Fibroblast of lung (primary cell): ENCODE measurements around the gene NDUFS7. TPM values are rescaled to one million over a fixed set of nuclear protein-coding genes. Genes with fewer than 3 reads are reported as not detected.

ENCODE experiments used
- DNase-seq, 2 donors: peaks; one replicate each; pipeline versions ENCODE4 v3.0.0 to v3.0.0-alpha.2; 2010; ENCODE audit warnings: low read depth in 2 of 2
- H2AFZ ChIP-seq: 2 replicates; pipeline ENCODE4 v1.5.1; 2012; ENCODE audit warnings: low read length, control low read depth, inconsistent platforms
- H3K27ac ChIP-seq: 2 replicates; pipeline ENCODE4 v1.5.1; 2011; ENCODE audit warnings: low read length, control low read depth; ENCODE audit not compliant: insufficient read depth
- H3K27me3 ChIP-seq: 2 replicates; pipeline ENCODE4 v1.5.1; 2011; ENCODE audit warnings: mild to moderate bottlenecking, low read length; ENCODE audit not compliant: control insufficient read depth, insufficient read depth
- H3K36me3 ChIP-seq: 2 replicates; pipeline ENCODE4 v1.5.1; 2011; ENCODE audit warnings: low read length; ENCODE audit not compliant: control insufficient read depth, insufficient read depth
- H3K4me1 ChIP-seq: 2 replicates; pipeline ENCODE4 v1.5.1; 2011; ENCODE audit warnings: low read length; ENCODE audit not compliant: control insufficient read depth, insufficient read depth; ENCODE audit errors: extremely low read depth
- H3K4me2 ChIP-seq: 2 replicates; pipeline ENCODE4 v1.5.1; 2011; ENCODE audit warnings: low read length, control low read depth; ENCODE audit not compliant: insufficient read depth; ENCODE audit errors: extremely low read depth
- H3K4me3 ChIP-seq, 4 experiments: fragments of 200-600 bp in 1 of 4; sonication (generic) in 1 of 4; replicated peaks in 1 of 4; 2 replicates each; pipeline ENCODE4 v1.5.1; 2011 to 2016; ENCODE audit warnings: low read length in 4 of 4, low read depth in 3 of 4, mild to moderate bottlenecking in 3 of 4, control low read depth in 2 of 4, inconsistent platforms in 1 of 4, mixed read lengths in 1 of 4; ENCODE audit not compliant: insufficient read depth in 1 of 4; ENCODE audit errors: control extremely low read depth in 1 of 4
- H3K79me2 ChIP-seq: 2 replicates; pipeline ENCODE4 v1.5.1; 2012; ENCODE audit warnings: mild to moderate bottlenecking, low read length, inconsistent platforms; ENCODE audit not compliant: control insufficient read depth, insufficient read depth
- H3K9ac ChIP-seq: 2 replicates; pipeline ENCODE4 v1.5.1; 2011; ENCODE audit warnings: mild to moderate bottlenecking, low read length, control low read depth; ENCODE audit not compliant: insufficient read depth
- H3K9me3 ChIP-seq: 2 replicates; pipeline ENCODE4 v1.5.1; 2012; ENCODE audit warnings: low read depth, low read length; ENCODE audit not compliant: control insufficient read depth, insufficient read depth
- H4K20me1 ChIP-seq: 2 replicates; pipeline ENCODE4 v1.5.1; 2011; ENCODE audit warnings: low read length; ENCODE audit not compliant: control insufficient read depth, insufficient read depth; ENCODE audit errors: extremely low read depth
- EZH2 ChIP-seq: IDR thresholded peaks from 2 replicates; pipeline ENCODE4 v1.5.1; 2012; ENCODE audit warnings: low read length, control low read depth, mild to moderate bottlenecking; ENCODE audit errors: missing control alignments
- polyA plus RNA-seq, 2 donors: library from polyadenylated mRNA; depleted of rRNA in 1 of 2; stranded (reverse) in 1 of 2; unstranded in 1 of 2; fragments of >200 nt; gene quantifications; 2 replicates each; pipeline ENCODE4 v1.2.1, GENCODE V29; 2011 to 2012; ENCODE audit warnings: missing spikeins in 1 of 2
- total RNA-seq: library from RNA; depleted of rRNA; stranded (reverse); fragments of >200 nt; gene quantifications from 2 replicates; pipeline ENCODE4 v1.2.1, GENCODE V29; 2014
- TF ChIP-seq, protein P1 (sequence below), 2 donors: IDR thresholded peaks in 1 of 2; conservative IDR thresholded peaks in 1 of 2; 1 replicate in 1 of 2; 2 replicates in 1 of 2; pipeline ENCODE4 v1.5.1; 2011 to 2012; ENCODE audit warnings: low read length in 2 of 2, control low read depth in 1 of 2, inconsistent platforms in 1 of 2, low read depth in 1 of 2, mild to moderate bottlenecking in 1 of 2

The NDUFS7 gene
- total and polyA plus RNA-seq, 2 donors (not counting 1 experiment from before 2014, with no cell fraction given): 29.6 to 71.2 TPM

DNA sequence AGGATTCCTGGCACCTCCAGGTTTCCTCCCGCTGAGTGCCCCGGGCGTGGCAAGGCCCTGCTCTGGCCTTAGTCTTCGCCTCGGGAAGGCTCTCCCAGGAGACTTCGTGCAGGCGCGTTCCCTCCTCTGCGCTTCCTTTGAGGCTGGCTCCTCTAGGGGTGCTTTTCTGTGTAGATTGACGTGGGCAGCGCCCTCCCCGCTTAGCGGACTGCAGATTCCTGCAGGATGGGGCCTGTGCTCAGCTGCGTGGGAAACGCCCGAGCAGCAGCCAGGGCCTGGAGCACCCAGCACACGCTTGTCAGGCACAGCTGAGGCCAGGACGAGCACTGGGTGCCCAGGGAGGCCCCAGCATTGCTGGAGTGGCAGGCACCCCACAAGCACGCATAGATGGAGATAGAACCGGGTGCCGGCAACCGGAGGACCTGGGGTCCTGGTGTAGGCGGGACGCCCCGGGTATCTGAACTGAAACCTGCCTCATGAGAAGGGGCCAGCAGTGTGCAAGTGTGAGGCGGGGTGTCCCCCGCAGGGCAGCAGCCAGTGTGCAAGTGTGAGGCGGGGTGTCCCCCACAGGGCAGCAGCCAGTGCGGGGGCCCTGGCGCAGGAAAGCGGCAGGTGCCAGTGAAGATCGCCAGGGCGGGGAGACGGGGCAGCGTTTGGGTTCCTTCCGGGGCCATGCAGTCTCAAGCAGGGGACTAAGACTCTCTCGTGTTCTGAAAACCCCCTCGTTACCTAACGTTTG, 3.4 kb downstream of the NDUFS7 start:
- Histone ChIP-seq H3K9me3 (no peaks in the 10 kb centered on the region), H3K9ac (no peak overlapping the region), H3K4me1 (no peaks in the 10 kb centered on the region), H3K4me2 (no peak overlapping the region), H3K4me3 (no peak overlapping the region), H2AFZ (no peak overlapping the region), H4K20me1 (no peaks in the 10 kb centered on the region), H3K36me3 (peaks cover 13% of the 10 kb centered on the region), H3K27me3 (no peaks in the 10 kb centered on the region), H3K79me2 (peaks cover 6% of the 10 kb centered on the region), H3K27ac (no peak overlapping the region)
- no peak for DNase-seq
- TF ChIP-seq EZH2: no peak
- TF ChIP-seq, protein P1, sequence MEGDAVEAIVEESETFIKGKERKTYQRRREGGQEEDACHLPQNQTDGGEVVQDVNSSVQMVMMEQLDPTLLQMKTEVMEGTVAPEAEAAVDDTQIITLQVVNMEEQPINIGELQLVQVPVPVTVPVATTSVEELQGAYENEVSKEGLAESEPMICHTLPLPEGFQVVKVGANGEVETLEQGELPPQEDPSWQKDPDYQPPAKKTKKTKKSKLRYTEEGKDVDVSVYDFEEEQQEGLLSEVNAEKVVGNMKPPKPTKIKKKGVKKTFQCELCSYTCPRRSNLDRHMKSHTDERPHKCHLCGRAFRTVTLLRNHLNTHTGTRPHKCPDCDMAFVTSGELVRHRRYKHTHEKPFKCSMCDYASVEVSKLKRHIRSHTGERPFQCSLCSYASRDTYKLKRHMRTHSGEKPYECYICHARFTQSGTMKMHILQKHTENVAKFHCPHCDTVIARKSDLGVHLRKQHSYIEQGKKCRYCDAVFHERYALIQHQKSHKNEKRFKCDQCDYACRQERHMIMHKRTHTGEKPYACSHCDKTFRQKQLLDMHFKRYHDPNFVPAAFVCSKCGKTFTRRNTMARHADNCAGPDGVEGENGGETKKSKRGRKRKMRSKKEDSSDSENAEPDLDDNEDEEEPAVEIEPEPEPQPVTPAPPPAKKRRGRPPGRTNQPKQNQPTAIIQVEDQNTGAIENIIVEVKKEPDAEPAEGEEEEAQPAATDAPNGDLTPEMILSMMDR (conservative IDR thresholded peaks at IDR 0.05 in 1 of 2, IDR thresholded peaks at IDR 0.05 in 1 of 2; ENCODE audit: low read depth in 1 of 2, low read length in 2 of 2): no peak

- Histone ChIP-seq H3K4me3 (no peak overlapping the region), H3K9ac (no peak overlapping the region), H3K36me3 (peaks cover 13% of the 10 kb centered on the region), H3K9me3 (no peaks in the 10 kb centered on the region), H3K4me2 (no peak overlapping the region), H3K79me2 (peaks cover 6% of the 10 kb centered on the region), H3K4me1 (no peaks in the 10 kb centered on the region), H3K27ac (no peak overlapping the region), H3K27me3 (no peaks in the 10 kb centered on the region), H2AFZ (no peak overlapping the region), H4K20me1 (no peaks in the 10 kb centered on the region)
- TF ChIP-seq, protein P1 (conservative IDR thresholded peaks at IDR 0.05 in 1 of 2, IDR thresholded peaks at IDR 0.05 in 1 of 2; ENCODE audit: low read depth in 1 of 2, low read length in 2 of 2): no peak
- no peak for DNase-seq
Observed at GRCh38 chr19:1387684-1388636, 4.3 kb downstream of the NDUFS7 start.

DNA sequence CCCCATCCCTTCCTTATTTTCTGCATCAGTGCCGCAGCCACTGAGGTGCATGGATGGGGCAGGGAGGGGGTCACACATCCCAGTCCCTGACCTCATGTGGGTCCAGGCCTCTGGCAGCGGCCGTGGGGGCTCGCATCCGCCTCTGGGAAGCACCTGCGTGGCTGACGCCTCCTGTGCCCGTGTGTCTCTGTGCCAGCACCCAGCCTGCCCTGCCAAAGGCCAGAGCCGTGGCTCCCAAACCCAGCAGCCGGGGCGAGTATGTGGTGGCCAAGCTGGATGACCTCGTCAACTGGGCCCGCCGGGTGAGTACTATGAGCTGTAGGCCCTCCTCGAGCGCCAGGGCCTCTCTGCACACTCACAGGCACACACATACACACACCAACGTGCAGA, 4.9 kb downstream of the NDUFS7 start:
- Histone ChIP-seq H3K27me3 (no peaks in the 10 kb centered on the region), H3K79me2 (peaks cover 6% of the 10 kb centered on the region), H3K9me3 (no peaks in the 10 kb centered on the region), H4K20me1 (no peaks in the 10 kb centered on the region), H3K4me2 (no peak overlapping the region), H3K4me1 (no peaks in the 10 kb centered on the region), H2AFZ (no peak overlapping the region), H3K9ac (no peak overlapping the region), H3K36me3 (peaks cover 13% of the 10 kb centered on the region), H3K27ac (no peak overlapping the region), H3K4me3 (no peak overlapping the region)
- TF ChIP-seq, protein P1 (conservative IDR thresholded peaks at IDR 0.05 in 1 of 2, IDR thresholded peaks at IDR 0.05 in 1 of 2; ENCODE audit: low read depth in 1 of 2, low read length in 2 of 2): no peak
- TF ChIP-seq EZH2: no peak
- no peak for DNase-seq
